ENCODE results near the gene PKDCC. TPM values are rescaled to one million over a fixed set of nuclear protein-coding genes. Genes with fewer than 3 reads are reported as not detected.
A peak's percentile ranks its signal among the peaks of the same experiment; 100 is the strongest.

The PKDCC gene
- total RNA-seq, 1 donor = 8.2 TPM

DNA sequence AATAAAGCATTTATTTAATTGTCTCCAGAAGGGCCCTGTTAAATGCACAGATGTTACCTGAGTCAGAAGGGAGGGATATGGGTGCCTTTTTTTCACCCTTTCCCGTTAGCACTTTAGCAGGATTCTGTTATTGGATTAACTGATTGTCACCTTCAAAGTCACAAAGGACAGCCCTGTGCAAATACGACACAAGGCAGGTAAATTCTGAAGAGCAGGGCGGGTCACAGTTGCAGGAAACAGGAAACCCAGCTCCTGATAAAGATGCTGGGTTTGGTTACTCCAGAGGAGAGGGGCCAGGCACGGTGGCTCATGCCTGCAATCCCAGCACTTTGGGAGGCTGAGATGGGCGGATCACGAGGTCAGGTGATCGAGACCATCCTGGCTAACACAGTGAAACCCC is 11.4 kb upstream of the PKDCC start:
- DNase-seq (ENCODE audit: low read depth) = no peak
- TF ChIP-seq, protein P1, sequence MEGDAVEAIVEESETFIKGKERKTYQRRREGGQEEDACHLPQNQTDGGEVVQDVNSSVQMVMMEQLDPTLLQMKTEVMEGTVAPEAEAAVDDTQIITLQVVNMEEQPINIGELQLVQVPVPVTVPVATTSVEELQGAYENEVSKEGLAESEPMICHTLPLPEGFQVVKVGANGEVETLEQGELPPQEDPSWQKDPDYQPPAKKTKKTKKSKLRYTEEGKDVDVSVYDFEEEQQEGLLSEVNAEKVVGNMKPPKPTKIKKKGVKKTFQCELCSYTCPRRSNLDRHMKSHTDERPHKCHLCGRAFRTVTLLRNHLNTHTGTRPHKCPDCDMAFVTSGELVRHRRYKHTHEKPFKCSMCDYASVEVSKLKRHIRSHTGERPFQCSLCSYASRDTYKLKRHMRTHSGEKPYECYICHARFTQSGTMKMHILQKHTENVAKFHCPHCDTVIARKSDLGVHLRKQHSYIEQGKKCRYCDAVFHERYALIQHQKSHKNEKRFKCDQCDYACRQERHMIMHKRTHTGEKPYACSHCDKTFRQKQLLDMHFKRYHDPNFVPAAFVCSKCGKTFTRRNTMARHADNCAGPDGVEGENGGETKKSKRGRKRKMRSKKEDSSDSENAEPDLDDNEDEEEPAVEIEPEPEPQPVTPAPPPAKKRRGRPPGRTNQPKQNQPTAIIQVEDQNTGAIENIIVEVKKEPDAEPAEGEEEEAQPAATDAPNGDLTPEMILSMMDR (IDR thresholded peaks at IDR 0.05; ENCODE audit: insufficient read depth, low read depth, low read length) = no peak
- H3K4me3 ChIP-seq (ENCODE audit: low read depth, low read length) = no peak overlapping the region

DNA sequence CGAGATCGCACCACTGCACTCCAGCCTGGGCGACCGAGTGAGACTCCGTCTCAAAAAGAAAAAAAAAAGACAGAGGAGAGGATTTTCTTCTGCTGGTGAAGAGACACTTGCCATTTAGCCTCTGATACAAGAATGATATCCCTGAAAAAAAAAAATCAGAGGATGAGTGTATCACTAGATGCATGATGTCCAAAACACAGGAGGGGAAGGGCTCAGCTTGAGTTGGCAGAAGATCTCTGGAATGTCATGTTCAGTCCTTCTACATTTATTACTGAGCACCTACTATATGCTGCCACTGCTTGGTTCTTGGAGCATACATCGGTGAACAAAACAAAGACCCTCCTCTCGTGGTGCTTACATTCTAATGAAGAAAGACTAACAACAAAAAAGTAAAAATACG is 10.9 kb upstream of the PKDCC start:
- TF ChIP-seq, protein P1 (IDR thresholded peaks at IDR 0.05; ENCODE audit: insufficient read depth, low read depth, low read length) = no peak
- DNase-seq (ENCODE audit: low read depth) = no peak
- no peak overlapping the region for H3K4me3 ChIP-seq (ENCODE audit: low read depth, low read length)

DNA sequence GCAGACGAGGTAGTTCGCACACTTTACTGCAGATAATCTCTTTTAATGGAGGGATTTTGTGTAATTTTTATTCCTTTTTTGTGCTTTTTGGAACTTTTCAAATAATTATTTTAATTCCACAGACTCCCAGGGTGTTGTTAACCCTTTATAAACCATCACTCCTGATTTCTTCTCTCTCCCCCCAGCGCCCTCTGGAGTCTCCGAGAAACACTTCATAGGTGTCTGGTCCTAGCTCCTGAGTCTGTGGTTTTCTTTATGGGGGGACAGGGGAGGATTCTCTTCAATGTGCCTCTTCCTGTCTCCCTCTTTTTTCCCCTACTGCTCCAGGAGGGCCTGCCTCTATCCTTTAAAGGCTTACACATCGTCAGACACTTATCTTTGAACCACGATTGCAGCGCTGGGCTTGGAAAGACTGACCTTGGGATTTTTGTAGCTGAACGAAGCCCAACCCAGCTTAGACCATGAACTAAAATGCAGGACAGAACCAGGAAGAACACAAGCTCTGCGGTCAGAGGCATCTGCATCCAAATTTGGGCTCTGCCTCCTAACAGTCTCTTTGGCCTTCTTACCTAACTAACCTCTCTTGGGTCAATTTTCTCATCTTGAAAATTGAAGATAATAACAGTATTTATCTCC is 7.1 kb upstream of the PKDCC start:
- peak; percentile 49 for DNase-seq (ENCODE audit: low read depth)

DNA sequence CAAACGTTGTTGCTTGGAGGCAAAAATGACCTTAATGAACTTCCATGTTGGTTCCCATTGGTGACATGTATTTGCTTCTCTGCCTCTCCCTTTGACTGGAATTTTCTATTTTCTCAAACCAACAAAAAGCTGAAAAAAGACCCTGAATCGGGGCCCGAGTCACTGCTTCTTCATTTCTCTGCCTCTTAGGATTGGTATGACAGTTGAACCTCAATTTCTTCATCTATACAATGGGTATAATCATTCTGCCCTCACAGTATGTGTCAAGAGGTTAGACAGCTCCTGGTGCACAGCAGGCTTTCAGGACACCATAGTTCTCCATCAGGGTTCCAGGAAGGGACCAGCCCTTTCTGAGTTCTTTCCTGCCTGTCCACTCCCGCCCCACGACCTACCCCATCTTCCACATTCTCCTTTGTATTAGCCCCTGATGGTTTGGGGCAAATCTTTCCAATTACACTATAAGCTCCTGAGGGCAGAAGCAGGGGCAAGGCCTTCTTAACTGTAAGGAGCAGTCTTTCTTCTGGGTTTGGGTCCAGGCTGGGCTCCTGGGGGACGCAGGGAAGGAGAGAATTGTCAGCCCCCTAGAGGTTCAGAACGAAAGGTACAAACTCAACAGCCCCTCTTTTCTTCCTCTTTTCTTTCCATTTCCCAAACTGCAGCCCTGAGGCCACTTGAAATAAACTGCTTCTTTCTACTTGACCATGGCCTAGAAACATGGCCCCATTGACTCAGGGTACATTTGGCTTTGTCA is 6.3 kb upstream of the PKDCC start:
- TF ChIP-seq, protein P1 (IDR thresholded peaks at IDR 0.05; ENCODE audit: insufficient read depth, low read depth, low read length) = no peak
- no peak for DNase-seq (ENCODE audit: low read depth)
- H3K4me3 ChIP-seq (ENCODE audit: low read depth, low read length) = no peak overlapping the region

More for the DNA sequence above, 7.1 kb upstream of the PKDCC start:
- no peak overlapping the region for H3K4me3 ChIP-seq (ENCODE audit: low read depth, low read length)
- TF ChIP-seq, protein P1 (IDR thresholded peaks at IDR 0.05; ENCODE audit: insufficient read depth, low read depth, low read length) = peak; percentile 29

DNA sequence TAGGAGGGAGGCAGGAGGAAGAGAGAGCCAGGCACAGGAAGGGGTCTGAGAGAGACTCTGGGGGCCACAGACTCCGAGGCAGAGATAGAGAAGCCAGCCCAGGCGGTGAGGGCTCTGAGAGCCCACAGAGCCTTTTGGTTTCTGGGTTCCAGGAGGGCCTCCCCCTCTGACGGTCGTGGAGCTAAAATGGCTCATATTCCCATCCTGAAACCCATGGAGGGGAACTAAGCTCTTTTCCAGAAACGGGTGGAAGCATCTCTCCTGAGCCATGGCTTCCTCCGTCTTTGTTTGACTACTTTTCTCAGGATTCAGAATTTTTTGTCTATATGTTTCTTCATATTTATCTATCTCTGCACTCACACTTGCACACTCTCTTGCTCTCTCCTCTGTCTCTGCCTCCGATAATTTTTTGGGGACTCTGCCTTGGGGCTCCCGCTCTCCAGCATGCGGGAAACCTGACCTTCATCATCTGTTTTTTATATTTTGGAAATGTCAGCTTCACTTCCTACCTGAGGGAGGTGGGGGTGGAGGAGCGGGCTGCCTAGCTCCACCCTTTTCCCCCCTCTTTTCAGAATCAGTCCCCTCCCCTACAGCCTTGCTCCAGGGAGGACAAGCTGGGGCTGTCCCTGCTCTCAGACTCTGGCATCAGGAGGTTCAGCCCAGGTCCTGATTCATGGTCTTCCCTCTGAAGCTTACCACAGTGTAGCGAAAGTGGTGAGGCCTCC is 5.0 kb upstream of the PKDCC start:
- TF ChIP-seq, protein P1 (IDR thresholded peaks at IDR 0.05; ENCODE audit: insufficient read depth, low read depth, low read length) = no peak
- no peak overlapping the region for H3K4me3 ChIP-seq (ENCODE audit: low read depth, low read length)
- DNase-seq (ENCODE audit: low read depth) = no peak

DNA sequence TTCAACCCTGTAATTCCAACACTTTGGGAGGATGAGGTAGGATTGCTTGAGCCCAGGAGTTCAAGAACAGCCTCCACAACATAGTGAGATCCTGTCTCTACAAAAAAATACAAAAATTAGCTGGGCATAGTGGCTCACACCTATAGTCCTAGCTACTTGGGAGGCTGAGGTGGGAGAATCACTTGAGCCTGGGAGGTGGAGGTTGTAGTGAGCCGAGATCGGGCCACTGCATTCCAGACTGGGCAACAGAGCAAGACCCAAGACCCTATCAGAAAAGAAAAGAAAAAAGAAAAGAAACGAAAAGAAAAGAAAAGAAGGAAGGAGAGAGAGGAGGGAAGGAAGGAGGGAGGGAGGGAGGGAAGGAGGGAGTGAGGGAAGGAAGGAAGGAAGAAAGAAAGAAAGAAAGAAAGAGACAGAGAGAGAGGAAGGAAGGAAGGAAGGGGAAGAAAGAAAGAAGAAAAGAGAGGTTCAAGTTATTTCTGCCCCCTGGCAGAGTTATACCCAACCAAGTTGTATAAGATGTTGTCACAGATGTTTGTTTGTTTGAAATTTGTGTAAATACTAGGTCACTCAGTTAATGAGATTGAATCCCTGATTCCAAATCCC is 3.9 kb upstream of the PKDCC start:
- DNase-seq (ENCODE audit: low read depth) = no peak
- H3K4me3 ChIP-seq (ENCODE audit: low read depth, low read length) = no peak overlapping the region
- TF ChIP-seq, protein P1 (IDR thresholded peaks at IDR 0.05; ENCODE audit: insufficient read depth, low read depth, low read length) = no peak

All from fibroblast of villous mesenchyme (primary cell).